NB4 (cell line): Measurements from ENCODE around the gene CCNA1.

ENCODE experiments used
- DNase-seq: peaks from one replicate; pipeline ENCODE4 v3.0.0; 2010; ENCODE audit warnings: low read depth
- H3K4me3 ChIP-seq: one replicate; pipeline ENCODE4 v1.5.1; 2011; ENCODE audit warnings: mild to moderate bottlenecking, low read depth, low read length, moderate library complexity
- MYC ChIP-seq: IDR thresholded peaks from 2 replicates; pipeline ENCODE4 v1.6.1; 2011; ENCODE audit warnings: low read depth, low read length
- POLR2A ChIP-seq: IDR thresholded peaks from 2 replicates; pipeline ENCODE4 v1.6.1; 2011; ENCODE audit warnings: mild to moderate bottlenecking; ENCODE audit not compliant: insufficient read length; ENCODE audit errors: extremely low read depth
- TF ChIP-seq, protein P1 (sequence below): IDR thresholded peaks from 2 replicates; pipeline ENCODE4 v1.6.1; 2011; ENCODE audit warnings: low read depth, low read length
- TF ChIP-seq, protein P2 (sequence below): IDR thresholded peaks from one replicate; pipeline ENCODE4 v1.5.1; 2012; ENCODE audit warnings: low read depth, low read length

CCNA1 gene

DNA sequence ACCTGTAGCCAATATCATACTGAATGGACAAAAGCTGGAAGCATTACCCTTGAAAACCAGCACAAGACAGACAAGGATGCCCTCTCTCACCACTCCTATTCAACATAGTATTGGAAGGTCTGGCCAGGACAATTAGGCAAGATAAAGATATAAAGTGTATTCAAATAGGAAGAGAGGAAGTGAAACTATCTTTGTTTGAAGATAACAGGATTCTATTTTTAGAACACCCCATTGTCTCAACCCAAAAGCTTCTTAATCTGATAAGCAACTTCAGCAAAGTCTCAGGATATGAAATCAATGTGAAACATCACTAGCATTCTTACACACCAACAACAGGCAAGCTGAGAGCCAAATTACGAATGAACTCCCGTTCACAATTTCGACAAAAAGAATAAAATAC, 17.8 kb upstream of the CCNA1 start:
- TF ChIP-seq, protein P1, sequence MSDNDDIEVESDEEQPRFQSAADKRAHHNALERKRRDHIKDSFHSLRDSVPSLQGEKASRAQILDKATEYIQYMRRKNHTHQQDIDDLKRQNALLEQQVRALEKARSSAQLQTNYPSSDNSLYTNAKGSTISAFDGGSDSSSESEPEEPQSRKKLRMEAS: no peak
- TF ChIP-seq, protein P2, sequence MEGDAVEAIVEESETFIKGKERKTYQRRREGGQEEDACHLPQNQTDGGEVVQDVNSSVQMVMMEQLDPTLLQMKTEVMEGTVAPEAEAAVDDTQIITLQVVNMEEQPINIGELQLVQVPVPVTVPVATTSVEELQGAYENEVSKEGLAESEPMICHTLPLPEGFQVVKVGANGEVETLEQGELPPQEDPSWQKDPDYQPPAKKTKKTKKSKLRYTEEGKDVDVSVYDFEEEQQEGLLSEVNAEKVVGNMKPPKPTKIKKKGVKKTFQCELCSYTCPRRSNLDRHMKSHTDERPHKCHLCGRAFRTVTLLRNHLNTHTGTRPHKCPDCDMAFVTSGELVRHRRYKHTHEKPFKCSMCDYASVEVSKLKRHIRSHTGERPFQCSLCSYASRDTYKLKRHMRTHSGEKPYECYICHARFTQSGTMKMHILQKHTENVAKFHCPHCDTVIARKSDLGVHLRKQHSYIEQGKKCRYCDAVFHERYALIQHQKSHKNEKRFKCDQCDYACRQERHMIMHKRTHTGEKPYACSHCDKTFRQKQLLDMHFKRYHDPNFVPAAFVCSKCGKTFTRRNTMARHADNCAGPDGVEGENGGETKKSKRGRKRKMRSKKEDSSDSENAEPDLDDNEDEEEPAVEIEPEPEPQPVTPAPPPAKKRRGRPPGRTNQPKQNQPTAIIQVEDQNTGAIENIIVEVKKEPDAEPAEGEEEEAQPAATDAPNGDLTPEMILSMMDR: no peak
- TF ChIP-seq POLR2A (no peak), MYC (no peak)
- peak overlapping the region; percentile 30 for H3K4me3 ChIP-seq
- peak; percentile 87 for DNase-seq

DNA sequence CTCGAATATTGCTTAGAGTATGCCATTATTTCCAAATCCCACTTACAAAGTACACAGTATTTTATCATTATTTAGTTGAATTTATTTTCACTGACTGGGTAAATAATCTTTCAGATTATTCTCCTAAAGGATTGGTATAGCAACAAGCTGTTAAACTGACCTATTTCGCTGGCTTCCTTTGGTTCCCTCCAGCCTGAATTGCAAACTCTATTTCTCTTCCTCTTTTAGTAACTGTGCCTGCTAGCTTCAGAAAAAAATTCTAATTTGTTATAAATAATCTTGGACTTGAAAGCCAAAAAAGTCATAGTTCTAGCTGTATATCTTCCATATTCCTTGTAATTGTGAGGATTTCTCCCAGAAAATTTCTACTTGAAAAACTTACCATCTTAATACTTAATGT, 15.0 kb upstream of the CCNA1 start:
- peak; percentile 72 for DNase-seq

DNA sequence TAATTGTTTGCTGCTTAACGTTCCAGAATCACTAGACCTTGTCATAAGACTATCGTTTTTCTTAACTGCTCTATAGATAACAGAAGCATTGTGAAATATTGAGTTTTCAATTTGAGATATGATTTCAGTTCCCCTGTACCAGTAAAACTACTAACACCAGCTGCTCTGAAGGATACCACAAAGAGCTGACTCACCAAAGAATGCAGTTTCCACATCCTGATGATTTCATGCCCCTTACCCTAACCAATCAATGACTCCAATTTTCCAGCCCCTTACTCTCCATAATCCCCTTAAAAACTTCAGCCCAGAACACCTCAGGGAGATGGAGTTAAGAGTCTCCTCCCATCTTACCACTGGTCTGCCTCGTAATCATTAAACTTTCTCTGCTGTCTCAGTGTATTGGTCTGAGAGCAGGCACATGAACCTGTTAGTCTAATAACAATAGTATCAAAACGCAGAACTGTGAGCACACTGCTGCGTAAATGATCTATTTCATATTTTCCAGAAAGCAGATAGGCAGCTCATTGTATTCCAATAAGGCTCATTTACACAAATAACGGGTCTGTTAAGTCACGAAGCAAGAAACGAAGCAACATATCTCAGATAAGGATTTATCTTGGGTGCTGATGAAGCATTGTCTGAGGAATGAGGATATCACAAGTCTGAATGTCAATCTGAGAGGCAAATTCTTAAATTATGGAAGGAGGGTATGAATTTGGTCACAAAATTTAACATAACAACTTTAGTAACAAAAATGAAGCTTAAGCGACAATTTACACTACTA, 14.1 kb upstream of the CCNA1 start:
- H3K4me3 ChIP-seq: peak overlapping the region; percentile 60
- TF ChIP-seq, protein P2: no peak
- peak; percentile 53; the same call in 1 of the 2 replicates for TF ChIP-seq MYC
- DNase-seq: peak; percentile 97

More for the DNA sequence above, 15.0 kb upstream of the CCNA1 start:
- no peak for TF ChIP-seq MYC
- no peak for TF ChIP-seq POLR2A
- TF ChIP-seq, protein P1: no peak
- TF ChIP-seq, protein P2: no peak
- peak overlapping the region; percentile 60 for H3K4me3 ChIP-seq

DNA sequence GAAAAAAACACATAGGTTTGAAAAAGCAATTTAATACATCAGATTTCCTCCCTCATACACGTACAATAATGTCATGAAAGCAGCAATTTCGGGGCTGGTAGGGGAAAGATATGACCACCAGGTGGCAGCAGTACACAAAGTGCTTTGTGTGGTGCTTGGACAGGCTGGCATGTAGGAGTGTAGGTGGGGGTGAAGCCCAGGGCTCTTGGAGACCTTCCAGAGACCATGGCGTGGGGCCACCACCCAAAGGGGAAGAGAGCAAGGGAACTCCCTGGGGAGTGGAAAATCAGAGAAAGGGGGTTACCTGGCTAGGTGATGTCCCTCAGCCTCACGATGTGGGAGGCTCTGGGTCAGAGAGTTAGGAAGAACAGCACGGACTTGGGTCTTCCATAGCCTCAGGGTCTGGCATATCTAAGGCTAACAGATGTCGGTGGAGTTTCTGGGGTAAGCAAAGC, 11.8 kb upstream of the CCNA1 start:
- H3K4me3 ChIP-seq: no peak overlapping the region
- peak; percentile 92 for DNase-seq
- TF ChIP-seq POLR2A: no peak
- TF ChIP-seq, protein P1: peak; percentile 58
- TF ChIP-seq, protein P2: peak; percentile 87

DNA sequence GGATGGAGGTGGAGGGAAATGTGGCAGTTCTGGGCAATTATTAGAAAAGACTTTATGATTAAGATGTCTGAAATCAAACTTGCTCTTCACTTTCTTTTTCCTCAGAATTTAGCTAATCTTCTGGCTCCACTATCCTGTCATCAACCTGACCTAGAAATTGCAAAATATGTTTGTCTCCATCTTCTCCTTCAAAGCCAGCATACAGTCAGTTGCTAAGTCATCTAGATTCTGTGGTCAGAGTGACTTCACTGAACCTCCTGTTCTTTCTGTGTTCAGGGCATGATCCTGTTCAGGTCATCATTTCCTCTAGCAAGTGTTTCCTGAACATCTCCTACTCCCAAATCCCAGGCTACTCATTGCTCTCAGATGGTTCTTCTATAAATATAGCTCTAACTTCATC, 10.8 kb upstream of the CCNA1 start:
- peak; percentile 84 for DNase-seq
- TF ChIP-seq, protein P1: no peak
- no peak for TF ChIP-seq POLR2A
- TF ChIP-seq, protein P2: no peak
- no peak for TF ChIP-seq MYC
- no peak overlapping the region for H3K4me3 ChIP-seq

DNA sequence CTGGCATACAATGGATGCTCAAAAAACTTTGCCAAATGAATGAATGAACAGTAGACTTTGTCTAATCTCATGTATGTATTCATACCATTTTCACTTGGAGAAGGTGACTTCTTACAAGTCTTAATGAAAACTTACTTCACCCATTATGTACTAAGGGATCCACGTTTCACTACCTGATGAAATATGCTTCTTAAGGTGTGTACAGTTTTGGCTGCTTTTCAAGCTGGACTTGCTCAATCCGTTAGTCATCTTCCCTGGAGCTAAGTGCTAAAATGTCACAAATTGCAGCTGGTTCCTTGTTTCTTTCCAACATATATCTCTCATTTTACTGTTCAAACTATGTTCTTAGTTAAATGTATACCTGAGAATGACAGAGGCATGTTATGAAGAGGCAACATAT, 4.2 kb upstream of the CCNA1 start:
- no peak overlapping the region for H3K4me3 ChIP-seq
- TF ChIP-seq MYC (no peak), POLR2A (no peak)
- TF ChIP-seq, protein P2: no peak
- TF ChIP-seq, protein P1: no peak
- DNase-seq: no peak
